ENCODE results near the gene SMIM14. TPM values are rescaled to one million over a fixed set of nuclear protein-coding genes. Genes with fewer than 3 reads are reported as not detected.

The SMIM14 gene
- total and polyA plus RNA-seq, 2 of the 8 experiments (the other 6 are each of a cell fraction or from before 2014, with no cell fraction given): 29.1 to 31.0 TPM

DNA sequence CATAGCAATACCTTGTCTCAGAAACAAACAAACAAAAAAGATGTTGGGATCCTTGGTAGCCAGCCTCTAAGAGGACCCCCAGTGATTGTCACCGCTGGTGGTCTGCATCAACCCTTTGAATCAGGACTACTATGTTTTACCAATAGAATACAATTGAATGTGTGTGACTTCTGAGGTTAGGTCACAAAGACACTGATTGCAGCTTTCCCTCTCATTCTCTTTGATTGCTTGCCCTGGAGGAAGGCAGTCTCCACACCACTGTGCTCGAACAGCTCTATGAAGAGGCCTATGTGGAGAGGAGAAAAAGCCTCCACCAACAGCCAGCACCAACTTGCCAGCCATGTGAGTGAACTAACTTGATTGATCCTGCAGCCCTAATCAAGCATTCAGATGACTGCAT, 2.8 kb upstream of the SMIM14 start:
- Histone ChIP-seq H3K9me3 (ENCODE audit: insufficient read depth in 2 of 2, low read depth in 1 of 2, low read length in 1 of 2) (no peaks in the 10 kb centered on the region), H2AFZ (ENCODE audit: low read length) (no peak overlapping the region), H3K23me2 (ENCODE audit: low read depth, low read length) (peaks cover 4% of the 10 kb centered on the region; the same call in 1 of the 2 replicates), H3K9ac (replicated peaks in 1 of 4; ENCODE audit: extremely low read depth in 1 of 4, low read depth in 3 of 4, low read length in 3 of 4) (peak overlapping the region in 1 of 4 experiments; percentile 10; a peak in 1 of 7 replicates), H3K4me1 (replicated peaks in 1 of 4; ENCODE audit: control insufficient read depth in 3 of 4, insufficient read depth in 4 of 4, low read length in 3 of 4) (peaks cover 0 to 7% (median 3%) of the 10 kb centered on the region in 4 experiments; a peak in 3 of 7 replicates), H3K79me2 (ENCODE audit: control insufficient read depth in 1 of 2, insufficient read depth in 2 of 2, low read length in 2 of 2) (peaks cover 0 to 9% of the 10 kb centered on the region in 2 experiments; a peak in 2 of 4 replicates), H3K4me2 (ENCODE audit: insufficient read depth in 1 of 2, low read depth in 2 of 2, low read length in 2 of 2) (no peak overlapping the region), H4K20me1 (replicated peaks in 1 of 2; ENCODE audit: control insufficient read depth in 1 of 2, insufficient read depth in 2 of 2, low read length in 2 of 2) (no peaks in the 10 kb centered on the region), H2BK20ac (ENCODE audit: low read length) (no peak overlapping the region), H3K79me1 (ENCODE audit: low read depth, low read length) (no peaks in the 10 kb centered on the region), H3K27me3 (replicated peaks in 1 of 4; ENCODE audit: control insufficient read depth in 3 of 4, extremely low read depth in 1 of 4, insufficient read depth in 3 of 4, low read length in 3 of 4) (no peaks in the 10 kb centered on the region), H4K8ac (ENCODE audit: extremely low read depth, insufficient read depth, low read length) (no peak overlapping the region), H3K4ac (replicated peaks; ENCODE audit: insufficient read length, low read depth, low read length) (no peak overlapping the region), H3K56ac (replicated peaks; ENCODE audit: insufficient read length, low read depth, low read length) (no peak overlapping the region), H3K14ac (ENCODE audit: insufficient read length) (no peak overlapping the region), H2BK120ac (replicated peaks; ENCODE audit: low read depth, low read length) (no peak overlapping the region), H4K91ac (replicated peaks; ENCODE audit: insufficient read length, low read length) (no peak overlapping the region), H2BK15ac (ENCODE audit: low read length) (no peak overlapping the region), H3K23ac (ENCODE audit: insufficient read length) (no peak overlapping the region), H2AK5ac (ENCODE audit: low read depth, low read length) (no peak overlapping the region), H3K36me3 (ENCODE audit: control insufficient read depth in 2 of 4, insufficient read depth in 4 of 4, low read length in 3 of 4) (no peaks in the 10 kb centered on the region), H3K27ac (ENCODE audit: low read depth, low read length) (0 out of 2 replicates have a peak overlapping the region, but pooled peaks have one; percentile 27), H4K5ac (ENCODE audit: insufficient read length, low read depth, low read length) (no peak overlapping the region), H3K4me3 (ENCODE audit: extremely low read depth in 1 of 4, insufficient read depth in 2 of 4, low read depth in 3 of 4, low read length in 4 of 4) (no peak overlapping the region), H2BK5ac (ENCODE audit: low read depth, low read length) (no peak overlapping the region), H2BK12ac (ENCODE audit: low read depth, low read length) (no peak overlapping the region), H3K18ac (ENCODE audit: extremely low read depth, low read length) (no peak overlapping the region)
- POLR2A ChIA-PET (ENCODE audit: partially characterized antibody): interaction anchor here (1.0 to 4.5 kb wide), 4 partner anchors 12 to 182 kb away, joined by 3 to 34 read pairs (median 12); partner anchors contain the start of genes LIAS, RPL9 and UBE2K
- CTCF ChIA-PET (ENCODE audit: partially characterized antibody): interaction anchor here (0.6 to 1.2 kb wide), 3 partner anchors 17 to 54 kb away, joined by 3 to 5 read pairs (median 3); no protein-coding TSS in a partner anchor
- TF ChIP-seq NANOG (IDR thresholded peaks at IDR 0.05; ENCODE audit: insufficient read depth, low read depth, low read length, poor library complexity, severe bottlenecking): no peak
- no peak for TF ChIP-seq MAFK (IDR thresholded peaks at IDR 0.05; ENCODE audit: low read depth, low read length)
- no peak for TF ChIP-seq RBBP5 (IDR thresholded peaks at IDR 0.05; ENCODE audit: borderline replicate concordance, low read depth, low read length)
- TF ChIP-seq TAF7 (optimal IDR thresholded peaks at IDR 0.05; ENCODE audit: borderline replicate concordance, low read depth, low read length): no peak
- TF ChIP-seq CEBPB (IDR thresholded peaks at IDR 0.05; ENCODE audit: low read depth, low read length): no peak
- TF ChIP-seq RNF2 (IDR thresholded peaks at IDR 0.05; ENCODE audit: borderline replicate concordance, low read depth, low read length, missing control alignments, poor library complexity, severe bottlenecking): no peak
- no peak for TF ChIP-seq EGR1 (IDR thresholded peaks at IDR 0.05; ENCODE audit: borderline replicate concordance, low read depth, low read length)
- no peak for TF ChIP-seq TCF12 (IDR thresholded peaks at IDR 0.05; ENCODE audit: low read depth, low read length)
- TF ChIP-seq YY1 (IDR thresholded peaks at IDR 0.05; ENCODE audit: low read depth, low read length): no peak
- TF ChIP-seq CREB1 (IDR thresholded peaks at IDR 0.05): no peak
- TF ChIP-seq, protein P1, sequence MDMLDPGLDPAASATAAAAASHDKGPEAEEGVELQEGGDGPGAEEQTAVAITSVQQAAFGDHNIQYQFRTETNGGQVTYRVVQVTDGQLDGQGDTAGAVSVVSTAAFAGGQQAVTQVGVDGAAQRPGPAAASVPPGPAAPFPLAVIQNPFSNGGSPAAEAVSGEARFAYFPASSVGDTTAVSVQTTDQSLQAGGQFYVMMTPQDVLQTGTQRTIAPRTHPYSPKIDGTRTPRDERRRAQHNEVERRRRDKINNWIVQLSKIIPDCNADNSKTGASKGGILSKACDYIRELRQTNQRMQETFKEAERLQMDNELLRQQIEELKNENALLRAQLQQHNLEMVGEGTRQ (IDR thresholded peaks at IDR 0.05; ENCODE audit: low read length): no peak
- WGBS, 2 experiments (ENCODE audit: extremely low coverage in 1 of 2, insufficient coverage in 1 of 2, insufficient read length in 1 of 2, insufficient replicate concordance in 2 of 2, low coverage in 1 of 2, low lambda C conversion rate in 2 of 2, missing lambda C conversion rate in 1 of 2): 71% methylated on average over 2 of the region's 2 CpGs; no CpG with 5 or more reads in 1 of the 2 experiments
- peak in 1 of 2 experiments; percentile 45 for DNase-seq (ENCODE audit: low read depth in 1 of 2, low spot score in 2 of 2)
- FAIRE-seq: no peak
